DOHH2 (cell line): Measurements from ENCODE around the gene SP9.

Source experiments
- CTCF ChIP-seq: fragments of 200-600 bp; sonication (generic); IDR thresholded peaks from one replicate; pipeline ENCODE4 v1.5.1; 2014; ENCODE audit warnings: antibody characterized with exemption, mild to moderate bottlenecking, low read depth, low read length; ENCODE audit not compliant: poor library complexity, severe bottlenecking
- EZH2phosphoT487 ChIP-seq: fragments of 200-600 bp; sonication (generic); IDR thresholded peaks from 2 replicates; pipeline ENCODE4 v1.6.1; 2017; ENCODE audit warnings: borderline replicate concordance, mild to moderate bottlenecking, antibody characterized with exemption, low read length, moderate library complexity, mixed read lengths

DNA sequence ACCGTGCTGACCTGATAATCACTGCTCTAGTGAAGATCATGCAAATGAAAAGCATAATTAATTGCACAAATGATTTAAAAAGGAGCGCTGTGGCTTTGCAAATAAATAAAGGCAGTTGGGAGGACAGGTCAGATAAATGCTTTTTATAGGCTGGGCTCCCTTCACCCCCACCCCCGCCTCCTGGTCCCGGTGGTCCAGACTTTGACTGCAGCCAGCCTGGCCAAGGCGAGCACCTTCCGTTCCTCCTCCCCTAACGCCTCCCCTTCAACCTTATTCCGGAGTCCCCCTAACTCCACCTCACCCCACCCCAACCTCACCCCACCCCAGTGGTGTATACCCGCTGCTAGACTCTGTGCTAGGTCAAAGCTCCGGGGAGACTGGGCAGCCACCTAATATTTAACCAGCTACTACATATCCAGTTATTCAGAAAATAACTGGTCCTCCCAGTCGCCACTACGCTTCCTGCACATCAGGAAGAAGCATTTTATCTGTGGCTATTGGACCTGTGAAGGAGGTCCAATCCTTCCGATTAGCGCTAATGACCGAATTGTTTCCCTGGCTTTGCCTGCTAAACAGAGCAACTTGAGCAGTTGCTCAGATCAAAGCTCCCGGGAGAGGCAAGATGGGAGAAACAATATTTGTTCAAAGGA is 3.7 kb upstream of the SP9 start:
- TF ChIP-seq CTCF, result no peak
- TF ChIP-seq EZH2phosphoT487, result no peak
